ENCODE measurements around the gene APMAP.
"Not testable (repeated sequence)": the region's sequence is repeated elsewhere in the genome, so short reads cannot be mapped to it uniquely, and the experiment has no call there.

APMAP gene

DNA sequence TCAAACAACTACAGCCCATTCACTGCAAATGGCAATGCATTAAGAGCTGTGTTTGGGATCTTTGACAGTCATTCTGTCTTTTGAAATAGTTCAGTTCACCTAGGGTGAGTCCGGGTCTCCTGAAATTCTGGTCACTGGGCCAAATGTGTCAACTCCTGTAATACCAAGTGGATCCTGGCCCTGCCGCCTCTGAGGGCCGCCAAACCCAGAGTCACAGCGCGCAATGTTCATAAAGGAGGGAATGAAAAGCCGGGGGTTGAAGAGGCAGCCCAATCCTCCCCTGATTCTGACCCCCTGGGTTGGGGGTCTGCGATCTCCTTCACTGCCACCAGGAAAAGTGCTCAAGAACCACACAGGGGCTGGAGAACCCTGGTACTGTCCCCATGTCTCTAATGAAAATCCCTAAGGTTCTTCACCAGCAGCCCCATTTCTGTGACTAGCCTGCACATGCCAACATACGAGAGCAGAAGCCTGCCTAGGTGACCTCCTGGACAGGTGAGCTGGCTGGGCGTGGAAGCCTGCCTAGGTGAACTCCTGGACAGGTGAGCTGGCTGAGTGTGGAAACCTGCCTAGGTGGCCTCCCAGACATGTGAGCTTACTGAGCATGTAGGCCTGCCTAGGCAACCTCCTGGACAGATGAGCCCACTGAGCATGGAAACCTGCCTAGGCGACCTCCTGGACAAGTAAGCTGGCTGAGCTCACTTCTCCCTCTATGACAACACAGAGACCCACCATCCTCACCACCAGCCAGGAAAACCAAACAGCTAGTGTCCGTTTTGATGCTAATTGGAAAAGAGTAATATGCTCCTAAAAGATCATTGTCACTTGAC lies 16.1 kb upstream of the APMAP start:
- no peak for FAIRE-seq
- DNase-seq (ENCODE audit: extremely low spot score, insufficient read length, low read depth): no peak

DNA sequence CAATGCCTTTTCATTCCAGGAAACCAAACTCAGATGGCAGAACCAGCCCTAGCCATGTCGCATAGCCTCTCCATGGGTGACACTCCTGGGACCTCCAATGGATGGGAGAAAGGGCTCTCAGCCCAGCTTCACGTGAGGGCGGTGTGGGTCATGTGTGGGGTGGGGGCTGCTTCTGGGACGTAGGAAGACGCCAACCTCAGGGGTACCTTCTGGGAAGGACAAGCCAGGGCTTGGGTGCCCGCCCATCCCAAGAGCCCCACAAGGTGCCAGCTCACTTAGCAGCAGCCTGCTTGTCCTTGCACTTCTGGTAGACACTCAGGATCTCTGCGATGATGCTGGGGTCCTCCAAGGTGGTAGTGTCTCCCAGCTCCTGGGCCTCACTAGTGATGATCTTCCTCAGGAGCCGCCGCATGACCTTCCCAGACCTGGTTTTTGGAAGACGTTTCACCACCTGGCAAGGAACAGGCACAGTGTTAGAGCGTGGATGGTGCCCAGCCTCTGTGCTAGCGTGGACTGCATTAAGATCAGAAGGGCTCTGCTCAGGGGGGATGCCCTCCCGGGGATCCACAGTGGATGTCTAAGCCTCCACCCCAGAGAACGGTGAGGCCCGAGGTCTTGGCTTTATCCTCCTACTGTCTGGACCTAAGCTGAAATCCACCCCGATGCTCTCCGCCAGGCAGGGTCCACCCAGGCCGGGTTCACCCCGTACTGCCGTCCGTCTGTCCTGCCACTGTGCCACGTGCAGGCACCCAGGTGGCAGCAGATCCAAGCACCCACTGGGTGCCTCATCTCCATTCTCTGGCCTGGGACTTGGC lies 15.1 kb upstream of the APMAP start:
- no peak for DNase-seq (ENCODE audit: extremely low spot score, insufficient read length, low read depth)
- FAIRE-seq: no peak

DNA sequence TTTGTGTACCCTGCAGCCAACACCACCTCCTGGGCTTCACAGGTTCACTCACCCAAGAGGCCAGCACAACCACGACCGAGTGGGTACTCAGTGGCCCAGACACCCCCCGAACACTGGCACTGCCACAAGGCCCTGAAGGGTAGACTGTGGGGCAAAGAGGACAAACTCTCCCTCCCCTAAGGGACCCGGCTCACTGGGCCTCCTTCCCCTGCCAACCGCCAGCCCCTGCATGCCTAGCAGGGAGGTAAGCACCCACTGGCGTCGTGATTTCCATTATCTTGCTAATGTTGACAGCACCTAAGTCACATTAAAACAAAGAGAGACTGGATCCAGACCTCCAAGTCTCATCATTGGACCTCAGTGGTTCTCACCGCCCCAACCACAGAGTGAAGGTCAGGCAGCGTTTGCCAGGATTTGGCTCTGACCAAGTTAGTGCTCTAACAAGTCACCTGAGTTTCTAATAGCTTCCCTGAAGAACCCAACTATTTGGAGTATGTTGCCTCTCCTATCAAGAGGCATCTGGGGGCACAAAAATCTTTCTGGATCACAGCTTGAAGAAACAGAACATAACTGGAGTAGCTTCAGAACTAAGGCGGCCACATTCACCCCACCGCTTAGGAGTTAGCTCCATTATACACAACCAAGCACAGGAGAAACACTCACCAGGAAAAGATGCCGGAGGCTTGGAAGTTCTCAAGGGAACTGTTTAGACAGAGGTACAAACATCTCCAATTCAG lies 14.0 kb upstream of the APMAP start:
- DNase-seq (ENCODE audit: extremely low spot score, insufficient read length, low read depth) (no peak), FAIRE-seq (no peak)

DNA sequence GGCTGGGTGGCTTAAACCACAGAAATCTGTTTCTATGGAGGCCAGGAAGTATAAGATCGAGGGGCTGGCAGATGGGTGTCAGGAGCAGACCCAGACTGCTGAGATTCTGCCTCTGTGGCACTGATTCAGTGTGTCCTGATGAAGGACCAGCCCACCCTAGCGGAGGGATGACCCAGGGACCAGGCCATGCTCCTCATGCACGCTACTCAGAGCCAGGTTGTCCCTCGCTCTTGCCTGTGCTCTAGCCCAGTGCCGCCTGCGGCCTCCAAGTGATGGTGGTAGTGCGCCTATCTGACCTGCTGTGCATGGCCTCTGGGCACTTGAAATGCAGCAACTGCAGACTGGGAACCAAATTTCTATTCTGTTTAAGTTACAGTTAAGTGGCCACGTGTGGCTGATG lies 13.1 kb upstream of the APMAP start:
- DNase-seq (ENCODE audit: extremely low spot score, insufficient read length, low read depth) (no peak), FAIRE-seq (no peak)

DNA sequence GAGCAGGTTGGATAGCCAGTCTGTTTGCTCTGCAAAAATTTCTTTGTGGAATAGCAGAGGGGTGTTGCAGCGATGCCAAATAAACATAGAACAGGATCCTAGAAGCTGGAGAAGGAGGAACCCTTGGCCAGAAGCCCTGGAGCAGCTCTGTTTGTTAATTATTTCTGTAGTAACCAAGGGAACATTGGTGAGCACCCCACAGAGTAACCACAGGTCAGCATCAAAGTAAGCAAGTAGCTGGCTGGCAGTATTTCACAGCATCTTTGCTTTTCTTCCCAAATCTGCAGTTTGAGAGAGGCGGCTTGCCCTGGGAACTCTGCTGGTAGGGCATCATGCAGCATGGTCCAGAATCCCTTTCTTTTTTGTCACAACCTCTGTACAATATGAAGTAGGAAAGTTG lies 12.7 kb upstream of the APMAP start:
- no peak for DNase-seq (ENCODE audit: extremely low spot score, insufficient read length, low read depth)
- no peak for FAIRE-seq

DNA sequence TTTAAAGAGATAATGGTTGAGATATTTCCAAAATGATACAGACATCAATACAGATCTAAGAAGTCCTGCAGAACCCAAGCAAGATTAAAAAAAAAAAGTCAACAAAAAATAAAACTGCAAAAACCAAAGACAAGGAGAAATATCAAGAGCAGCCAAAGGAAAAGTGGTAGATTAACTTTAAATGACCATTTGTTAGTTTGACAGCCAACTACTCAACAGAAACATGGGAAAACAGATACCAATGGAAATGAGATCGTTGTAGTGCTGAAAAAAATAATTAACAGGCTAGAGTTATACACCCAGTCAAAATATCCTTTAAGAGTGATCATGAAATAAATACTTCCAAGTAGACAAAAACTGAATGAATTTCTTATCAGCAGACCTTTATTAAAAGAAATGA lies 10.5 kb upstream of the APMAP start:
- no peak for FAIRE-seq
- DNase-seq (ENCODE audit: extremely low spot score, insufficient read length, low read depth): no peak

DNA sequence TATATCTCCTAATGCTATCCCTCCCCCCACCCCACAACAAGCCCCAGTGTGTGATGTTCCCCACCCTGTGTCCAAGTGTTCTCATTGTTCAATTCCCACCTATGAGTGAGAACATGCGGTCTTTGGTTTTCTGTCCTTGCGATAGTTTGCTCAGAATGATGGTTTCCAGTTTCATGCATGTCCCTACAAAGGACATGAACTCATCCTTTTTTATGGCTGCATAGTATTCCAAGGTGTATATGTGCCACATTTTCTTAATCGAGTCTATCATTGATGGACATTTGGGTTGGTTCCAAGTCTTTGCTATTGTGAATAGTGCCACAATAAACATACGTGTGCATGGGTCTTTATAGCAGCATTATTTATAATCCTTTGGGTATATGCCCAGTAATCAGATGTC lies 8.8 kb upstream of the APMAP start:
- FAIRE-seq: not testable (repeated sequence)

DNA sequence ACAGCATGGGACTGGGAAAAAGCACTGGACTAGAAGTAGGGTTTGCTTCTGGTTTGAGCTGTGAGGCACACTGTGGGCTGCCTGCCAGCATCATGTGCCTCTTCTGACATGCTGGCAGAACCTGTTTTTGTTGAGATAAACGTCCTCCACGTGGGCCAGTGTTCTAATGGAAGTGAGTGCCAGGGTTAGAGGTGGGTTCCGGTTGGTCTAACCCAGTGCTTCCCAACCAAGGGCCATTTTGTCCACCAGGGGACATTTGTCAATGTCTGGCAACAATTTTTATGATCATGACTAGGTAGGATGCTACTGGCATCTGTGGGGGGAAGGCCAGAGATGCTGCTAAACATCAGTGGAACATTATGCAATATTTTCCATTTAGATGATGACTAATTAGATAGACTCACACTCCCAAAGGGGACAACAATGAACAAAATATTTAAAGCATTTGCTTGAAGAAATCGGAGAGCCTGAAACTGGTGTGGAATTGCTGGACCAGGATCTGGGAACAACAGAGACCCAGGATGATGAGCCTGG lies 7.8 kb upstream of the APMAP start:
- DNase-seq (ENCODE audit: extremely low spot score, insufficient read length, low read depth) (no peak), FAIRE-seq (no peak)

More for the DNA sequence above, 8.8 kb upstream of the APMAP start:
- not testable (repeated sequence) for DNase-seq (ENCODE audit: extremely low spot score, insufficient read length, low read depth)

DNA sequence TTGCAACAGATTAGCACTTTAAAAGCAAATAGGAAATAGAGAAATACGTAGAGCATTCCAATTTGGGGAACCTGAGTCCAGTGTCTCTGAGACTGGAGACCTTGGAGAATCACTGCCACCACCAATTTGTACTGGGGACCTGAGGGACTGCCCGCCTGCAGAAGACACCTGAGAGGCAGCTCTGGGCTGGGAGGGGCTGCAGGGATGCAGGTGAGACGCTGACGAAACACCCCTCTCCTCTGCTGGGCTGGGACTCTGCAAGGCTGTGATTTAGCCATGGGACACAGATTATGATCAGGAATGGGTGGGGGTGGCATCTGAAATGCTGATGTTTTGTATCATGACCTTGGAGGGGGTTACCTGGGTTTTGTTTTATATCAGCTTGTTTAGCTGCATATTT lies 7.0 kb upstream of the APMAP start:
- FAIRE-seq (no peak), DNase-seq (ENCODE audit: extremely low spot score, insufficient read length, low read depth) (no peak)

DNA sequence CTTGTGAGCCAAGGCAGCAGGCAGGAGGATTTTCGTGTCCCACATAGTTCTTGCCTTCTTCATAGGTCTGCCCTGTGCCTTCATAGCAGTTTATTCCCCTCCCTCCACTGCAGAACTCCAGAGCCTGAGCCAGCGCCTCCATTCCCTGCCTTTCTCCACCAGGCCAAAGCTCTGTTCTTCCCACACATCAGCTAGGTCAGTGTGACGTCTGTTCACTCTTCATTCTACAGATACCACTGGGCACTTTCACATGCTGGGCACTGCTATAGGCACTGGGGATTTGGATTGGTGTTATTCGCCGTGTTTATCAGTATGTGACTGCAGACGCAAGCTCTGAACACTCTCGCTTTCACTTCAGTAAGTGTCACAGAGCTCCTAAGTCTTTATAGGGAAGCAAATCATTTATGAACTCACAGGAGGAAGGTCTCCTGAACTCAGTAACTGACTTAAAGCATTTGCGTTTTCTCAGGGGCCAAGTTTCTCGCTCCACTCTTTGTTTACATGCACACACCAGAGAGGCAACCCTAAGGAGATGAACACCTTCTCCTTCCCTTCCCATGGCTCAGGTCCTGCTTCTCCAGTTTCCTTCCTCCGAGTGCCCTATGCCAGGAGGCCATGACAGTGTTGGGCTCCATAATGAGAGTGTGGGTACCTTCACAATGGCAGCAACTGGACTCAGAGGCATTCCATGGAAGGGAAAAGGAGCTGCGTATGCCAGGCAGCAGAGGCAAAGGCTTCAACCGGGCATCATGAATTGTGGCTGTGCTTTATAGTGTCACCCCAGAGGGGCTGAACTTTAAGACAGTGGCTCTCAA lies 6.3 kb upstream of the APMAP start:
- DNase-seq (ENCODE audit: extremely low spot score, insufficient read length, low read depth): no peak
- FAIRE-seq: no peak

DNA sequence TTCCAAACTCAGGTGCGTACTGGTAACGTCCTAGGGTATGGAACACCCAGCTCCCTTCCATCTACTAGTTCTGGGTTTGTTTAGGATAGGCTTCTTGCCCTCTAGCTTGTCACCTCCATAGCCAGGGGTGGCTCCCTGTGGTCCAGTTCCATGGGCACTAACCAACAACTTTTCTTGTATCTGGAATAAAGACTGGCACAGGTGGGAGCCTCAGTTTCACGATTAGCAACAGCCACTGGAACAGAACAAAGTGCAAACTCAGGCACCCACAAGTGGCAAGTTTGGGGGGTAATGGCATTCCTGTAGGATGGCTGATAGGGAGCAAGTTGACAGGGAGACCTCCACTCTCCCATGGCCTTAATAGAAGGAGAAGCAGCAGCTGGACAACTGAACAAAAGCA lies 5.6 kb upstream of the APMAP start:
- no peak for DNase-seq (ENCODE audit: extremely low spot score, insufficient read length, low read depth)
- no peak for FAIRE-seq

DNA sequence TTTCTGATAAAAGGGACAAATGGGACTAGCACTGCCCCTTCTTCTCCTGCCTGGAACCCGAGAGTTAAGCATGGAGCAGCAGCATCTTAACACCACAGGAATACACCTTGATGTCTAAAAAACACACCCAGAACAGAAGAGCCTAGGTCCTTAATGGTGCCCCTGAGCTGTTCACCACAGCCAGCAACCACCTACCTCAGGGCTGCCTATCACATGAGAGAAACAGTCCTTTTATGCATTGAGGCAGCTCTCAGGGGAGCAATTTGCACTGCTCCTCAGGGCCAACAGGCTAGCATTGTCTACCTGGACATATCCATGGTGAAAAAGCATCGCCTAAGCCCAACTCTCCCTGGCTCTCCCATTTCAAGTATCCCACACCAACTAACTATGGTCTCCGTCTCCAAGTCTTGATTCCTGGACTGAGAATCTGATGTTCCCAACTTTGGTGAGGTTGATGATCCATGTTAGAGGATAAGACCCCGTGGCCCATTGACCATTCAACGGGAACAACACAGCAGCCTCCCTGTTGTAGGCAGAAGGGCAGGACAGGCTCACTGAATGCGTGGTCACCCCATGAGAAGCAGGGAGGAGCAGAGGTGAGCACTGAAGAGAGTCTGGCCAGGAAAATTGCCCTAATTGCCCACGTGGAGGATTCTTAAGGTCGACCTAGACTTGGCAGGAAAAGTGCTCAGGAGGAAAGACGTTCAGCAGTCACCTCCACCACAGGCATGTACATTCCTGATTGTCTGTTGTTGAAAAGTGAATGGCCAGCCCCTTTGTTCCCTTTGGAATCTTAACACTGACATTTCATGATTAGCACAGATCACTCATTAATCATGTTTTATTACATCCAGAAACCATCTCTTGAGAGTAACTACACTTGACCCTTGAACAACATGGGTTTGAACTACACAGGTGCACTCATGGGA lies 4.2 kb upstream of the APMAP start:
- DNase-seq (ENCODE audit: extremely low spot score, insufficient read length, low read depth): no peak

DNA sequence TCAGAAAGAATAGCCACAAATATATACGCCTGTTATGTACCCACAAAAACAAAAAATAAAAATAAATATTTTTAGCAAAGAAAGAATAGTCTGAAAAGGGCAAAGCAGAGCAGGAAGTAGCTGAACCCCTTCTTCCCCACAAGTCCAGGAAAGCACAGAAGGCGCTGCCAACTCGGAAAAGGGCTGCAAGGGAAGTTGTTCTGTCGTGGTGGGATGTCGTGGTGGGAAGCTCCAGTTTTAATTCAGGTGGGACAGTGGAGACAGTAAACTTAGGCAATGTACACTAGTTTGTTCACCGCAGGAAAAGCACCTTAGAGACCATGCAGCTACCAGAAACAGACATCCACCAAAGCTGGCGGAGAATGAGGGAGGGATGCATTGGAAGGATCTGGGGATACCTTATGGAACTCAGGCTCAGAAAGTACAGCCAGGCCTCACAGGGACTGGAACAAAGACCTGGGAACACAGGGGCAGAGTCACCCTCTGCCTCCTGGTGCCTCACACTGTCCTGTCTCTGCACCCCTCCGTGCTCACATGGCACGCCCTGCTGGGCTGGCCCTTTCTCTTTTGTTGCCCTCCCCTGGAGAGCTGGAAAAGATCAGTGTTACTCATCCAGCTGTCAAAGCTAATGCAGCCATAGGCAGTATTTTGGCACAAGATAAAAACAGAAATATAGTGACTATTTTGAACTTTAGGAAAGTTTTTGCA lies 3.3 kb upstream of the APMAP start:
- no peak for DNase-seq (ENCODE audit: extremely low spot score, insufficient read length, low read depth)
- no peak for FAIRE-seq

More for the DNA sequence above, 4.2 kb upstream of the APMAP start:
- no peak for FAIRE-seq

DNA sequence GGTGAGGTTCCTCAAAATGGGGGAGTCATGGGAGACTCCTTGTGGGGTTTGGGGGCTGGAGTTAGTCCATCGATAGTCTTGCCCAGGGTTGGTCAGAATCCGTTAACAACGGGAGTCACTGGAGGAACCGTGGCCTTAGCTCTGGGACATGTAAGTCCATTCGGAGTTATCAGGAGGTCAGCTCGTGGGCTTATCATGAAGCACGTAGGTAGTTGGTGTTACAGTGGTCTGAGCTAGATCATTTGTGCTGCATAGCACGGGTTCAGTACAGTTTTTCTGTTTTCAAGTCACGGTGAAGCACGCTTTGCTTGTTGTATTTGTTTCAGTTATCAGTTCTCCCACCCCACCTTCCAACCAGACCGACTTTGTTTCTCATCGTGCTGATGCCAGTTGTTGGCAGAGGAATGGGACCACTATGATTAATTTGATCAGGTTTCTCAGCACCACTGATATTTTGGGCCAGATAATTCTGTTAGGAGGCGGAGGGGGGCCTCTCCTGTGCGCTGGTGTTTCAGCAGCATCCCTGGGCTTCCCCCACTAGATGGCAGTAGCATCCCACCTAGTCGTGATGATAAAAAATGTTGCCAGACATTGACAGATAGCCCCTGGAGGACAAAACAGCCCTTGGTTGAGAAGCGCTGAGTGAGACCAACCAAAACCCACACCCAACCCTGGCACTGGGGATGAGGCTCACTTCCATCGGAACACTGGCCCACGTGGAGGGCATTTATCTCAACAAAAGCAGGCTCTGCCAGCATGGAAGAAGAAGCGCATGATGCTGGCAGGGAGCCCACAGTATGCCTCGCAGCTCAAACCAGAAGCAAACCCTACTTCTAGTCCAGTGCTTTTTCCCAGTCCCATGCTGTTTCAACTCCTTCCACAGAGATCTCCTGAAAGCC lies 2.2 kb upstream of the APMAP start:
- DNase-seq (ENCODE audit: extremely low spot score, insufficient read length, low read depth) (peak; percentile 57), FAIRE-seq (peak; percentile 86)

DNA sequence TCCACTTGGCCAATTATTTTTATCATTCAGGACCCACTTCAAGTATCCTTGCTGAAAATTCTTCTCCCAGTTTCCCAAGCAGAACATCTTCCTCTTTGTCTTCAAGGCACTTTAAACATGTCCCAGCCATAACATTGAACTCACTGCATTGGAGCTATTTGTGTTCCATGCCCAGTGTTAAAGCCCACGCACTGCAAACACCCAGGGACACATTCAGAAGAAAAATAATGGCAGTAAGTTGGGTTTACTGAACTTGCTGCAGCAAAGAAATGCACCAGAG lies 1.6 kb upstream of the APMAP start:
- no peak for DNase-seq (ENCODE audit: extremely low spot score, insufficient read length, low read depth)

DNA sequence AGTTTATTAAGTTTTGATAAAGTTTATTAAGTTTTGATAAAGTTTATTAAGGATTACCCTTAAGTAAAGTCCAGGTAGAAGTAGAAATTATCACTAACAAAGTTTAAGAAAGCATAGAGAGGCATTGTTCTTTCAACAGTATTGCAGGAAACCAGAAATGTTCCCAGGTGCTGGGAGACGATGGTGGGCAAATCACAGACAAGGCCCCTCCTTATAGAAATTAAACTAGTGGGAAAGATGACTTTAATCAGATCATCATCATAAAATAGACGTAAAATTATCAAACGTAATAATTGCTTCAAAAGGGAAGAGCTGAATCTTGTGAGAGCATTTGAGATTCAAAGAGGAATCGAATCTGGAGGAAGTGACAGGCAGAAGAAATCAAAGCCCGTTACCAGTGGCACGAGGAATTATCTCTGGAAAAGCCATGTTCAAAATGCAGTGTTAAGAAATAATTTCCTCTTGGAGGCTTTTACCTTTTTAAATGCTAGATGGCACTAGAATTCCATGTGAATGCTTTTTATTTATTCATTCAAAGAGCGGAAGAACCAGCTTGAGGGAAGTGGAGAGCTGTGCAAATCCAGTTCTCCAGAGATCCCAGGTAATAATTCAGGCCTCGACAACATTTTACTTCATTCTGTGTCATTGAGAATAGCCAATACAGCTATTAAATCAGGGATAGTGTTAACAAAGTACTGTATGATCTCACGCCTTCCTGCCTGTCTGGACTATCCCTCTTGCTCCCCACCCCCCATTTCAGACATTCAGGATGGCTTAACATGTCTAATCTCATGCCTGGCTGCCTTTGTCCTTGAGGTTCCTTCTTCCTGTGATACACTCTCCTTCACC lies 1.0 kb upstream of the APMAP start:
- DNase-seq (ENCODE audit: extremely low spot score, insufficient read length, low read depth) (no peak), FAIRE-seq (no peak)

More for the DNA sequence above, 1.6 kb upstream of the APMAP start:
- FAIRE-seq: no peak

Measured in GM18507 (cell line).